Measurements from ENCODE around the gene PPP2R5D.

Gene PPP2R5D

DNA sequence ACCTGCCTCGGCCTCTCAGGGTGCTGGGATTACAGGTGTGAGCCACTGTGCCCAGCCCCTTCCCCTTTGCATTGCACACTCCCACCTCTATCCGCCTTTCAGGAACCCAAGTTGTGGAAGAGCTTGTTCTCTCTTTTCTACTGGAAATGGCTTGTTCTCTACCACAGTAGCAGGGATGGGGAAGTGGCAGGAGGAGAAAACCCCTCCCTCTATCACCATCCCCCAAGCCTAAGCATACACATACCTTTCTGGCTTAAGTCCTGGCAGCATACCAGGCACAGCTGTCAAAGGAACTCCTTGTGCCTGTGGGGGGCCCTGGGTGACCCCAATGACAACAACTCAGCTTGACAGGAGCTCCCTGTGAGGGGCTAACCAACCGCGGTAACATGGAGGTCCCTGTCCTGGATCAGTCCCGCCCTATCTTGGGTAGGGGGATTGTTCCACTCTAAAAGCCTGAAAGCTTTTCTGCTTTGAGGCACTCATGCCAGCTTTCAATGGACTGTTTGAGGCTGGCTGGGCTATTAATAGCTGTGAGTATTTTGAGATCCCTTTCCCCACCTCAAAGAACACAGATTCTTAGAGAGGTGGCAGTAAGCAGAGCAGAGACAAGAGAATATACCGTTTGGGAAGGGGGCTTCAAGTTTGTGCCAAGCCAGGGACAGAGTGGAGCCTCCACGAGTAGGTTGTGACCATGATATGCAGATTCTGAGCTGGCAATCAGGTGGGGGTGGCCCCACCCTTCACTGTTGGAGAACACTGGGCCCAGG is 32.0 kb downstream of the PPP2R5D start:
- FAIRE-seq, result no peak
- DNase-seq (ENCODE audit: insufficient read length, low spot score), result no peak
- TF ChIP-seq, protein P1, sequence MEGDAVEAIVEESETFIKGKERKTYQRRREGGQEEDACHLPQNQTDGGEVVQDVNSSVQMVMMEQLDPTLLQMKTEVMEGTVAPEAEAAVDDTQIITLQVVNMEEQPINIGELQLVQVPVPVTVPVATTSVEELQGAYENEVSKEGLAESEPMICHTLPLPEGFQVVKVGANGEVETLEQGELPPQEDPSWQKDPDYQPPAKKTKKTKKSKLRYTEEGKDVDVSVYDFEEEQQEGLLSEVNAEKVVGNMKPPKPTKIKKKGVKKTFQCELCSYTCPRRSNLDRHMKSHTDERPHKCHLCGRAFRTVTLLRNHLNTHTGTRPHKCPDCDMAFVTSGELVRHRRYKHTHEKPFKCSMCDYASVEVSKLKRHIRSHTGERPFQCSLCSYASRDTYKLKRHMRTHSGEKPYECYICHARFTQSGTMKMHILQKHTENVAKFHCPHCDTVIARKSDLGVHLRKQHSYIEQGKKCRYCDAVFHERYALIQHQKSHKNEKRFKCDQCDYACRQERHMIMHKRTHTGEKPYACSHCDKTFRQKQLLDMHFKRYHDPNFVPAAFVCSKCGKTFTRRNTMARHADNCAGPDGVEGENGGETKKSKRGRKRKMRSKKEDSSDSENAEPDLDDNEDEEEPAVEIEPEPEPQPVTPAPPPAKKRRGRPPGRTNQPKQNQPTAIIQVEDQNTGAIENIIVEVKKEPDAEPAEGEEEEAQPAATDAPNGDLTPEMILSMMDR (IDR thresholded peaks at IDR 0.05; ENCODE audit: insufficient read depth, missing control alignments), result no peak

GRCh38 chr6:43016943-43017334 is 32.6 kb downstream of the PPP2R5D start:
- DNase-seq (ENCODE audit: insufficient read length, low spot score) (no peak), FAIRE-seq (no peak)
- TF ChIP-seq, protein P1 (IDR thresholded peaks at IDR 0.05; ENCODE audit: insufficient read depth, missing control alignments), result no peak

DNA sequence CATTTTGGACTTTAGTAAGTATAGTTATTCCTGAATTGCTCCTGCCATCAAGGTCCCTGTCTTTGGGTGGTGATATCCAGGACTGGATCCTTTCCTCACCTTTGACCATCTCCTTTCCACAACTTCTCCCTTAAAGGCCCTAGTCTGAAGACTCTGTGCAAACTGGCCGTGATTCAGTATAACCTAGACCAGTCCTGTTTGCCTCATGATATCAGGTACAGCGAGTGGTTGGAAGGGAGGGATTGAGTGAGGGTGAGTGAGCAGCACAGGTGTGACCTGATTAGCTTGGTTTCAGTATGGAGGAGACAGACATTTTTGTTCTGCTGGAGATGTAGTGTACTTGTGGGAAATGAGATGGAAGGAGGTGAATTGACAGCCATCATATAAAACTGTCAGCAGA is 34.8 kb downstream of the PPP2R5D start:
- no peak for DNase-seq (ENCODE audit: insufficient read length, low spot score)
- TF ChIP-seq, protein P1 (IDR thresholded peaks at IDR 0.05; ENCODE audit: insufficient read depth, missing control alignments), result no peak
- FAIRE-seq, result no peak

GRCh38 chr6:43020052-43020705 is 35.8 kb downstream of the PPP2R5D start:
- TF ChIP-seq, protein P1 (IDR thresholded peaks at IDR 0.05; ENCODE audit: insufficient read depth, missing control alignments), result no peak
- no peak for FAIRE-seq
- DNase-seq (ENCODE audit: insufficient read length, low spot score), result no peak

- FAIRE-seq (no peak), DNase-seq (ENCODE audit: insufficient read length, low spot score) (peak; percentile 55)
- TF ChIP-seq, protein P1 (IDR thresholded peaks at IDR 0.05; ENCODE audit: insufficient read depth, missing control alignments), result no peak
Measured at GRCh38 chr6:43020847-43021246, 36.5 kb downstream of the PPP2R5D start.

GRCh38 chr6:43021270-43022047 is 37.1 kb downstream of the PPP2R5D start, which contains the start of gene RRP36:
Gene RRP36 (plus strand): TSS chr6:43021623. CDS start chr6:43021655, 32 bp downstream.
- FAIRE-seq, result no peak
- TF ChIP-seq, protein P1 (IDR thresholded peaks at IDR 0.05; ENCODE audit: insufficient read depth, missing control alignments), result no peak
- DNase-seq (ENCODE audit: insufficient read length, low spot score), result peak; percentile 79

Measured in D721Med (cell line).